SK-N-SH treated with all-trans-retinoic acid at 6 μM for 48 hours (cell line): ENCODE measurements around the gene HIVEP2.

Experiments
- ATAC-seq: fragments of 200-7000 bp; cut with Tn5 transposase; 3 replicates; pipeline ENCODE4 v1.9.1; 2020; ENCODE audit warnings: mild to moderate bottlenecking, moderate library complexity
- BACH2 ChIP-seq: fragments of 250-450 bp; sonication (Bioruptor Pico); IDR thresholded peaks from 2 replicates; pipeline ENCODE4 v1.9.0; 2021; ENCODE audit warnings: mild to moderate bottlenecking, borderline replicate concordance
- CSDC2 ChIP-seq: fragments of 250-450 bp; sonication (Bioruptor Pico); IDR thresholded peaks from 2 replicates; pipeline ENCODE4 v1.5.0; 2020; ENCODE audit warnings: mild to moderate bottlenecking, moderate library complexity
- ESRRG ChIP-seq: fragments of 250-450 bp; sonication (Bioruptor Pico); IDR thresholded peaks from 2 replicates; pipeline ENCODE4 v1.6.1; 2021; ENCODE audit warnings: mild to moderate bottlenecking
- GLIS3 ChIP-seq: fragments of 250-450 bp; sonication (Bioruptor Pico); IDR thresholded peaks from 2 replicates; pipeline ENCODE4 v1.5.0; 2020; ENCODE audit warnings: mild to moderate bottlenecking, moderate library complexity
- ISL1 ChIP-seq: fragments of 250-450 bp; sonication (Bioruptor Pico); IDR thresholded peaks from 2 replicates; pipeline ENCODE4 v2.1.2; 2022; ENCODE audit warnings: mild to moderate bottlenecking, moderate library complexity
- OSR1 ChIP-seq: fragments of 250-450 bp; sonication (Bioruptor Pico); IDR thresholded peaks from 2 replicates; pipeline ENCODE4 v1.8.0; 2022; ENCODE audit warnings: moderate library complexity, mild to moderate bottlenecking, inconsistent platforms
- PPARA ChIP-seq: fragments of 250-450 bp; sonication (Bioruptor Pico); IDR thresholded peaks from 2 replicates; pipeline ENCODE4 v1.5.0; 2020; ENCODE audit warnings: mild to moderate bottlenecking, borderline replicate concordance
- RARB ChIP-seq: fragments of 250-450 bp; sonication (Bioruptor Pico); IDR thresholded peaks from 2 replicates; pipeline ENCODE4 v1.8.0; 2021; ENCODE audit warnings: mild to moderate bottlenecking, moderate library complexity
- SNAI2 ChIP-seq: fragments of 250-450 bp; sonication (Bioruptor Pico); IDR thresholded peaks from 2 replicates; pipeline ENCODE4 v1.5.0; 2020; ENCODE audit warnings: mild to moderate bottlenecking, moderate library complexity
- TCF4 ChIP-seq: fragments of 250-450 bp; sonication (Bioruptor Pico); IDR thresholded peaks from 2 replicates; pipeline ENCODE4 v1.8.0; 2021; ENCODE audit warnings: mild to moderate bottlenecking, moderate library complexity, borderline replicate concordance
- TOX ChIP-seq: fragments of 250-450 bp; sonication (Bioruptor Pico); IDR thresholded peaks from 2 replicates; pipeline ENCODE4 v1.8.0; 2021; ENCODE audit warnings: mild to moderate bottlenecking, moderate library complexity, borderline replicate concordance
- TSHZ2 ChIP-seq: fragments of 250-450 bp; sonication (Bioruptor Pico); IDR thresholded peaks from 2 replicates; pipeline ENCODE4 v1.5.0; 2020; ENCODE audit warnings: mild to moderate bottlenecking, moderate library complexity
- ZC3H10 ChIP-seq: fragments of 250-450 bp; sonication (Bioruptor Pico); IDR thresholded peaks from 2 replicates; pipeline ENCODE4 v1.5.1; 2021; ENCODE audit warnings: mild to moderate bottlenecking, moderate library complexity
- ZFP3 ChIP-seq: fragments of 250-450 bp; sonication (Bioruptor Pico); IDR thresholded peaks from 2 replicates; pipeline ENCODE4 v1.5.0; 2020; ENCODE audit warnings: mild to moderate bottlenecking, moderate library complexity
- ZFP30 ChIP-seq: fragments of 450-650 bp; formaldehyde crosslinking; IDR thresholded peaks from 2 replicates; pipeline ENCODE4 v1.5.0; 2022; ENCODE audit warnings: mild to moderate bottlenecking, moderate library complexity
- ZNF565 ChIP-seq: fragments of 450-650 bp; formaldehyde crosslinking; conservative IDR thresholded peaks from 2 replicates; pipeline ENCODE4 v1.5.0; 2020; ENCODE audit warnings: low read depth, mild to moderate bottlenecking, moderate library complexity
- ZNF70 ChIP-seq: fragments of 450-650 bp; formaldehyde crosslinking; IDR thresholded peaks from 2 replicates; pipeline ENCODE4 v1.5.0; 2020; ENCODE audit warnings: mild to moderate bottlenecking, moderate library complexity
- ZNF8 ChIP-seq: fragments of 450-650 bp; formaldehyde crosslinking; IDR thresholded peaks from 2 replicates; pipeline ENCODE4 v1.5.0; 2020; ENCODE audit warnings: mild to moderate bottlenecking, moderate library complexity
- TF ChIP-seq, protein P1 (sequence below): fragments of 250-450 bp; sonication (Bioruptor Pico); IDR thresholded peaks from 2 replicates; pipeline ENCODE4 v1.8.0; 2020; ENCODE audit warnings: mild to moderate bottlenecking, moderate library complexity, borderline replicate concordance
- TF ChIP-seq, protein P2 (sequence below): fragments of 250-450 bp; sonication (Bioruptor Pico); IDR thresholded peaks from 2 replicates; pipeline ENCODE4 v1.8.0; 2021; ENCODE audit warnings: low read depth, mild to moderate bottlenecking, moderate library complexity, borderline replicate concordance

Gene HIVEP2

GRCh38 chr6:142811923-142812322, 133.1 kb downstream of the HIVEP2 start:
- TF ChIP-seq TOX (CRISPR knock-in tag) (no peak), ZC3H10 (no peak), ZNF565 (no peak), ZNF70 (CRISPR knock-in tag) (no peak), TCF4 (no peak), ZFP3 (CRISPR knock-in tag) (no peak)
- TF ChIP-seq, protein P1, sequence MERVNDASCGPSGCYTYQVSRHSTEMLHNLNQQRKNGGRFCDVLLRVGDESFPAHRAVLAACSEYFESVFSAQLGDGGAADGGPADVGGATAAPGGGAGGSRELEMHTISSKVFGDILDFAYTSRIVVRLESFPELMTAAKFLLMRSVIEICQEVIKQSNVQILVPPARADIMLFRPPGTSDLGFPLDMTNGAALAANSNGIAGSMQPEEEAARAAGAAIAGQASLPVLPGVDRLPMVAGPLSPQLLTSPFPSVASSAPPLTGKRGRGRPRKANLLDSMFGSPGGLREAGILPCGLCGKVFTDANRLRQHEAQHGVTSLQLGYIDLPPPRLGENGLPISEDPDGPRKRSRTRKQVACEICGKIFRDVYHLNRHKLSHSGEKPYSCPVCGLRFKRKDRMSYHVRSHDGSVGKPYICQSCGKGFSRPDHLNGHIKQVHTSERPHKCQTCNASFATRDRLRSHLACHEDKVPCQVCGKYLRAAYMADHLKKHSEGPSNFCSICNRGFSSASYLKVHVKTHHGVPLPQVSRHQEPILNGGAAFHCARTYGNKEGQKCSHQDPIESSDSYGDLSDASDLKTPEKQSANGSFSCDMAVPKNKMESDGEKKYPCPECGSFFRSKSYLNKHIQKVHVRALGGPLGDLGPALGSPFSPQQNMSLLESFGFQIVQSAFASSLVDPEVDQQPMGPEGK (CRISPR knock-in tag) = no peak
- TF ChIP-seq, protein P2, sequence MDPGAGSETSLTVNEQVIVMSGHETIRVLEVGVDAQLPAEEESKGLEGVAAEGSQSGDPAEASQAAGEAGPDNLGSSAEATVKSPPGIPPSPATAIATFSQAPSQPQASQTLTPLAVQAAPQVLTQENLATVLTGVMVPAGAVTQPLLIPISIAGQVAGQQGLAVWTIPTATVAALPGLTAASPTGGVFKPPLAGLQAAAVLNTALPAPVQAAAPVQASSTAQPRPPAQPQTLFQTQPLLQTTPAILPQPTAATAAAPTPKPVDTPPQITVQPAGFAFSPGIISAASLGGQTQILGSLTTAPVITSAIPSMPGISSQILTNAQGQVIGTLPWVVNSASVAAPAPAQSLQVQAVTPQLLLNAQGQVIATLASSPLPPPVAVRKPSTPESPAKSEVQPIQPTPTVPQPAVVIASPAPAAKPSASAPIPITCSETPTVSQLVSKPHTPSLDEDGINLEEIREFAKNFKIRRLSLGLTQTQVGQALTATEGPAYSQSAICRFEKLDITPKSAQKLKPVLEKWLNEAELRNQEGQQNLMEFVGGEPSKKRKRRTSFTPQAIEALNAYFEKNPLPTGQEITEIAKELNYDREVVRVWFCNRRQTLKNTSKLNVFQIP (CRISPR knock-in tag) = no peak
- ATAC-seq = no peak

GRCh38 chr6:142810952-142811514, 133.9 kb downstream of the HIVEP2 start:
- no peak for TF ChIP-seq GLIS3 (CRISPR knock-in tag)
- TF ChIP-seq ZNF70 (CRISPR knock-in tag) = no peak
- no peak for TF ChIP-seq RARB (CRISPR knock-in tag)
- no peak for TF ChIP-seq ESRRG (CRISPR knock-in tag)
- TF ChIP-seq ZFP30 (CRISPR knock-in tag) = no peak
- ATAC-seq = no peak

DNA sequence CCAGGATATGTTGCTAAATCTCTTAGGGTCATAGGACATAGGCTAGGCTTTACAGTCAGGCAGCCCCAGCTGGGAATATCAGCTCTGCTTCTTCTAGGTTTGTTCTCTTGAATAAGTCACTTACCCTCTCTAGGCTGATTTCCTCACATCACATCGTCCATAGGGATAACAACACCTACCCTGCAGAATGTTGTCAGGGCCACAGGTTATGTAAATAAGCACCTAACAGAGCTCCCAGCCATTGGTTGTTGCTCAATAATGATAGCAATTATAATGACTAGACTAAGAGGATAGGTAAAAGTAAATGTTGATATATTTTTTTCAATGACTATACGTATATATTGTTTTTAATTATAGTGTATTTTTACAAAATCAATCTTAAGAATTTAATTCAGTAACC, 135.0 kb downstream of the HIVEP2 start:
- TF ChIP-seq RARB (CRISPR knock-in tag) (no peak), BACH2 (CRISPR knock-in tag) (no peak), TOX (CRISPR knock-in tag) (no peak), PPARA (CRISPR knock-in tag) (no peak), ZFP3 (CRISPR knock-in tag) (no peak), ESRRG (CRISPR knock-in tag) (no peak), ZNF70 (CRISPR knock-in tag) (no peak)
- ATAC-seq = no peak

DNA sequence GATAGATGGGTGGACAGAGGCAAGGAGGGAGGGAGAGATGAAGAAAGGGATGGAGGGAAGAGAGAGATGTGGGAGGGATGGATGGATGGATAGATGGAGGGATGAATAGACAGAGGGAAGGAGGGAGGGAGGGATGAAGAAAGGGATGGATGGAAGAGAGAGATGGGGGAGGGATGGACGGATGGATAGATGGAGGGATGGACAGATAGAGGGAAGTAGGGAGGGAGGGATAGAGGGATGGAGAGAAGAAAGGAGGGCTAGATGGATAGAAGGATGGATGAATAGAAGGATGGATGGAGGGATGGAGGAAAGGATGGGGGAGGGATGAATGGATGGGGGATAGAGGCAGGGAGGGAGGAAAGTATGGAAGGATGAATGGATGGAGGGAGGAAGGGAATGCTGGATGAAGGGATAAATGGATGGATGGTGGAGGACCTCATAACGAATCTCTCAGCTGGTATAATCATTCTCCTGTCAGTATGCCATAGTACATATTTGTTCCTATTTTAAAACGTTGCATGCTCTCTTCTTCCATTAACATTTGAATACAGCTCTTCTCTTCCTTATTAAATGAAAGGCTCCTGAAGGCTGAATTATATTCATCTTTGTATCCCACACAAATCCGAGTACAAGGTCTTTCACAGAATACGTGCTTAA, 136.4 kb downstream of the HIVEP2 start:
- TF ChIP-seq CSDC2 (CRISPR knock-in tag) = no peak
- no peak for TF ChIP-seq ZFP30 (CRISPR knock-in tag)
- TF ChIP-seq, protein P2 (CRISPR knock-in tag) = no peak
- TF ChIP-seq ZNF8 (CRISPR knock-in tag) = no peak
- no peak for TF ChIP-seq TSHZ2 (CRISPR knock-in tag)
- TF ChIP-seq ISL1 (CRISPR knock-in tag) = no peak
- no peak for TF ChIP-seq OSR1
- TF ChIP-seq ZNF70 (CRISPR knock-in tag) = no peak
- no peak for TF ChIP-seq SNAI2 (CRISPR knock-in tag)
- TF ChIP-seq ZNF565 = no peak
- TF ChIP-seq ZC3H10 = no peak
- no peak for TF ChIP-seq GLIS3 (CRISPR knock-in tag)
- no peak for TF ChIP-seq TCF4
- no peak for ATAC-seq
